Cardiac atrium fibroblast (primary cell): ENCODE results near the gene FOXD3. TPM values are rescaled to one million over a fixed set of nuclear protein-coding genes. Genes with fewer than 3 reads are reported as not detected.

Experiments used
- total RNA-seq: library from RNA; depleted of rRNA; stranded (reverse); fragments of >200 nt; gene quantifications from 2 replicates; pipeline ENCODE4 v1.2.3, GENCODE V29; 2015

FOXD3 gene
- not detected in 2 replicates for total RNA-seq

DNA sequence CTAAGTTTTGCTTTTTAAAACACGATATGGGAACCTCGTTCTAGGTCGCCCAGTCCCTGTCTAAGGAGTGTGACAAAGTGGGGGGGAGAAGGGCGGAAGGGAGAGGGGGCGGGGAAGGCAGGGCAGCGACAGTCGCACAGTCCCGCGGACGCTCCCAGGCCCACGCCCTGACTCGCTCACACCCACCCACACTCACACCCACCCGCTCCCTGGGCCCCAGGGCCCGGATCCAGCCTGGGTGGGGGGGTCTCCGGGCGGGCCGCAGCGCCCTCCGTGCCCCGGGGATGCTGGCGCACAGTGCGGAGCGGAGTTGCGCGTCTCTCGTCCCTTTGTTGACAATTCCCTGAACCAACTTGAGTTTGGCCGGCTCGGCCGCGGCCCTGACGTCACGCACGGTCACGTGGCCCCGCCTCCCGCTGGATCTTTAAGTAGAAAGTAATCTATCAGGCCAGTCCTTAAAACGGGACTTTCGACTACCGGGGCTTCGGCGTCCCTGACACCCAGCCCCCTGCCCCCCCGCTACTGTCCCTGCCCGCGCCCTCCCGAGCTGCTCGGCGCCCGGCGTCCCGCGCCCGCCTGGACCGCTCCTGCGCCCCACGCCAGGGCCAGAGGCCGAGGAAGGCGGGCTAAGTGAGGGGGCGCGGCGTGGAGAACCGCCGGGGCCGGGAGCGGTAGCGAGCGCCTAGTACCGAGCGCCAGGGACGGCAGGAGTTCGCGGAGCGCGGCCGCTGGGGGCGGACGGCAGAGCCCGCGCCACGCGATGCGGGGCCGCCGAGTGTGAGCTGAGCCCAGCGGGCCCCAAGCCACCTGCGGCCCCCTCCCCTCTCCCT is at the start of gene FOXD3:
TSS of gene FOXD3 (plus strand) at position 454 of the 830 bp plus-strand sequence. CDS start 492 bp downstream, outside the sequence.

DNA sequence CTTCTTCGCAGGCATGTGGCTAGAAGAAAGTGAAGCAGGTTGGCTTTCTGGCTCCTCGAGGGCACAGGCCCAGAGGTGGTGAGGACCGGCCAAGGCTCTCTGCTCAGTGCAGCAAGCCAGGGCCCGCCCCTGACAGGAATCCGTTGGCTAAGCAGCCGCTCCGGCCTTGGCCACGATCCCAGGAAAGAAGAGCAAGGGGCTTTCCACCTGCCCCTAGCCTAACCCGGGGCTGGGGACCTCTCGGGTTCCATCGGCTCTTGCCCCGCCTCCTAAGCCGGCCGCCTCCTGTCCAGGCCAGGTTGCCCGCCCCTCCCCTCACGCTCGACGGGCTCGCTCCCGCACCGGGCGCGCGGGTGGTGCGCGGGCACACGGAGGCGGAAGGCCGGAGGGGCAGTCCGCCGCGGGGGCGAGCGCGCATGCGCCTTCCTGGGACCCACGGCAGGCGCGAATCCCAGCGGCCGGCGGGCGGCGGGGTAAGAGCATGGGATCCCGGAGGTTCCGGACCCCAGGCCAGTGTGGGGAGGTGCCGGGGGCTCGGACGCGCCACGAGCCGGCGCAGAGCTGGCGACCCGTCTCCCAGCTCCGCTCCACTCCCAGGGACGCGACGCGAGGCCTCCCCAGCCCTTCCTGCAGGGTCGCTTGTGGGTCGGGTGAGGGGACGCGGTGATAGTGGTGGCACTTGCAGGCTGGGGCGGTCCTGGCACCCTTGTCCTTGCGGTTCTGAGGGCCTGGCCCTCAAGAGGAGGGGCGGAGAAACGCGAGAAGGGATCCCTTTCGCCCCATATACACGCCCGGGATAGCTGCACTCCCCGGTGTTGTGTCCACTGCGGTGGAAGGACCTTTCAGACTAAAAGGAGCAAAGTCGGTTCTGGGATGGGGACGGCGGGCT is 45.1 kb downstream of the FOXD3 start, which contains the start of gene ALG6:
TSS of gene ALG6 (plus strand) at position 413 of the 889 bp plus-strand sequence. CDS start 3,351 bp downstream, outside the sequence.

Other genes starting within 250 kb of the FOXD3 start
- gene ALG6, start 45.1 kb downstream of the FOXD3 start, total RNA-seq: 8.3 and 9.4 TPM in 2 replicates
- gene ITGB3BP, start 200.7 kb downstream of the FOXD3 start, total RNA-seq: 11.0 and 20.6 TPM in 2 replicates
- gene EFCAB7, start 201.0 kb downstream of the FOXD3 start, total RNA-seq: 4.1 and 4.7 TPM in 2 replicates